MM.1S (cell line): Measurements from ENCODE around the gene FGF14.

Experiments used
- DNase-seq: peaks from one replicate; pipeline ENCODE4 v3.0.0-alpha.2; 2015
- H2AFZ ChIP-seq: fragments of 300-600 bp; sonication (generic); 2 replicates; pipeline ENCODE4 v1.6.0; 2016; ENCODE audit warnings: antibody characterized with exemption, low read length
- H3F3A ChIP-seq: fragments of 300-600 bp; sonication (generic); 2 replicates; pipeline ENCODE4 v1.6.1; 2016; ENCODE audit warnings: mild to moderate bottlenecking, antibody characterized with exemption, low read length, moderate library complexity, mixed read lengths; ENCODE audit not compliant: insufficient read depth
- H3K27ac ChIP-seq: fragments of 300-600 bp; sonication (generic); 2 replicates; pipeline ENCODE4 v1.5.1; 2016; ENCODE audit warnings: mild to moderate bottlenecking, low read length
- H3K27me3 ChIP-seq: fragments of 300-600 bp; sonication (generic); replicated peaks from 2 replicates; pipeline ENCODE4 v1.6.0; 2016; ENCODE audit warnings: low read length; ENCODE audit not compliant: insufficient read depth
- H3K36me3 ChIP-seq: fragments of 300-600 bp; sonication (generic); replicated peaks from 2 replicates; pipeline ENCODE4 v1.6.1; 2016; ENCODE audit warnings: mild to moderate bottlenecking, low read length, mixed read lengths; ENCODE audit not compliant: insufficient read depth
- H3K4me1 ChIP-seq: fragments of 300-600 bp; sonication (generic); 2 replicates; pipeline ENCODE4 v1.6.1; 2016; ENCODE audit warnings: low read length, mixed read lengths
- H3K4me2 ChIP-seq: fragments of 300-600 bp; sonication (generic); 2 replicates; pipeline ENCODE4 v1.6.0; 2016; ENCODE audit warnings: low read depth, low read length
- H3K4me3 ChIP-seq: fragments of 300-600 bp; sonication (generic); 2 replicates; pipeline ENCODE4 v1.5.1; 2016; ENCODE audit warnings: low read length, mixed read lengths
- H3K79me2 ChIP-seq: fragments of 300-600 bp; sonication (generic); 2 replicates; pipeline ENCODE4 v1.6.1; 2016; ENCODE audit warnings: mixed run types, low read length, mixed read lengths
- H3K9ac ChIP-seq: fragments of 300-600 bp; sonication (generic); 2 replicates; pipeline ENCODE4 v1.6.1; 2016; ENCODE audit warnings: low read length, mixed read lengths
- H3K9me2 ChIP-seq: fragments of 300-600 bp; sonication (generic); replicated peaks from 2 replicates; pipeline ENCODE4 v1.6.1; 2016; ENCODE audit warnings: mild to moderate bottlenecking, low read length, mixed read lengths; ENCODE audit not compliant: insufficient read depth
- H3K9me3 ChIP-seq: fragments of 300-600 bp; sonication (generic); replicated peaks from 2 replicates; pipeline ENCODE4 v1.6.1; 2016; ENCODE audit warnings: mild to moderate bottlenecking, low read length, mixed read lengths; ENCODE audit not compliant: insufficient read depth
- H4K20me1 ChIP-seq: fragments of 300-600 bp; sonication (generic); 2 replicates; pipeline ENCODE4 v1.6.1; 2016; ENCODE audit warnings: mild to moderate bottlenecking, low read length, moderate library complexity, mixed read lengths; ENCODE audit not compliant: insufficient read depth
- EZH2 ChIP-seq: fragments of 300-600 bp; sonication (generic); optimal IDR thresholded peaks from 2 replicates; pipeline ENCODE3; 2017; ENCODE audit warnings: low read depth, mild to moderate bottlenecking, antibody characterized with exemption, low read length, mixed read lengths
- EZH2phosphoT487 ChIP-seq: fragments of 300-600 bp; sonication (generic); IDR thresholded peaks from 2 replicates; pipeline ENCODE4 v1.6.1; 2018; ENCODE audit warnings: antibody characterized with exemption, low read length
- TF ChIP-seq, protein P1 (sequence below): fragments of 300-600 bp; sonication (generic); IDR thresholded peaks from 2 replicates; pipeline ENCODE4 v1.5.1; 2016; ENCODE audit warnings: antibody characterized with exemption, low read length, mixed read lengths

Gene FGF14

DNA sequence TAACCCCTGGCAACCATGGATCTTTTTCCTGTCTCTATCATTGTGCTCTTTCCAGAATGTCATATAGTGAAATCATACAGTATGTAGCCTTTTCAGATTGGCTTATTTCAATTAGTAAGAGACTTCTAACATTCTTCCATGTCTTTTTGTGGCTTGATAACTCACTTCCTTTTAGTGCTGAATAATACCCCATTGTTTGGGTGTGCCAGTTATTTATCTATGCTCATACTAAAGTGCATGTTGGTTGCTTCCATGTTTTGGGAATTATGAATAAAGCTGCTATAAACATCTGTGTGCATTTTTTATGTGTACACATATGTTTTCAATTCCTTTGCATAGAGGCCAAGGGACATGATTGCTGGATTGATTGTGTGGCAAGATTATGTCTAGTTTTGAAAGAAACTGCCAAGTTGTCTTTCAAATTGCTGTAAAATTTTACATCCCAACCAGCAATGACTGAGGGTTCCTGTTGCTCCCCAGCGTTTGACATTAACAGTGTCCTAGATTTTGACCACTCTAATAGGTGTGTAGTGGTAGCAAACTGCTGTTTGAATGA lies 590.5 kb downstream of the FGF14 start:
- H3K4me1 ChIP-seq, result no peaks in the 10 kb centered on the region
- no peaks in the 10 kb centered on the region for H3K79me2 ChIP-seq
- H3K27ac ChIP-seq, result no peak overlapping the region
- H3K9me3 ChIP-seq, result no peaks in the 10 kb centered on the region
- H2AFZ ChIP-seq, result no peak overlapping the region
- DNase-seq, result no peak
- H3K4me3 ChIP-seq, result no peak overlapping the region
- no peaks in the 10 kb centered on the region for H3K9me2 ChIP-seq
- H3K27me3 ChIP-seq, result no peaks in the 10 kb centered on the region
- no peaks in the 10 kb centered on the region for H3F3A ChIP-seq
- H4K20me1 ChIP-seq, result no peaks in the 10 kb centered on the region
- TF ChIP-seq EZH2phosphoT487, result no peak
- TF ChIP-seq, protein P1, sequence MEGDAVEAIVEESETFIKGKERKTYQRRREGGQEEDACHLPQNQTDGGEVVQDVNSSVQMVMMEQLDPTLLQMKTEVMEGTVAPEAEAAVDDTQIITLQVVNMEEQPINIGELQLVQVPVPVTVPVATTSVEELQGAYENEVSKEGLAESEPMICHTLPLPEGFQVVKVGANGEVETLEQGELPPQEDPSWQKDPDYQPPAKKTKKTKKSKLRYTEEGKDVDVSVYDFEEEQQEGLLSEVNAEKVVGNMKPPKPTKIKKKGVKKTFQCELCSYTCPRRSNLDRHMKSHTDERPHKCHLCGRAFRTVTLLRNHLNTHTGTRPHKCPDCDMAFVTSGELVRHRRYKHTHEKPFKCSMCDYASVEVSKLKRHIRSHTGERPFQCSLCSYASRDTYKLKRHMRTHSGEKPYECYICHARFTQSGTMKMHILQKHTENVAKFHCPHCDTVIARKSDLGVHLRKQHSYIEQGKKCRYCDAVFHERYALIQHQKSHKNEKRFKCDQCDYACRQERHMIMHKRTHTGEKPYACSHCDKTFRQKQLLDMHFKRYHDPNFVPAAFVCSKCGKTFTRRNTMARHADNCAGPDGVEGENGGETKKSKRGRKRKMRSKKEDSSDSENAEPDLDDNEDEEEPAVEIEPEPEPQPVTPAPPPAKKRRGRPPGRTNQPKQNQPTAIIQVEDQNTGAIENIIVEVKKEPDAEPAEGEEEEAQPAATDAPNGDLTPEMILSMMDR, result no peak
- no peak for TF ChIP-seq EZH2
- H3K9ac ChIP-seq, result no peak overlapping the region
- H3K36me3 ChIP-seq, result no peaks in the 10 kb centered on the region
- H3K4me2 ChIP-seq, result no peak overlapping the region

DNA sequence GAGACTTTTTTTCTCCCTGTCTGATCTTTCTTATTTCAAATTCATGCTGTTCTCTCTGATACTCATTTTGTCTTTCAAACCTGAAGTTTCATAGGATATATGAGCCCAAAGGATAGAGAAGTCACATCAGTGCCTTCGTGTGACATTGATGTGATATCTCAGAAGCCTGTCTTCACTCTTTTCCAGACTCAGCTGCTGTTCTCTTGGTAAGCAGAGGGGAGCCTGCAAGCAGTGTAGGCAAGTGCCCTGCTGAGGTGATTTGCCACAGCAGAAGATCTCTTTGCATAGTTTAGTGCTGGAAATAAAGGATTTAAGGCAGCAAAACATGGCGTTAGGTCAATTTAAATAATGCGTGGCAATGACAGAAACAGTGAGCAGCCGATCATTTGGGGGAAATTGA lies 602.7 kb downstream of the FGF14 start:
- Histone ChIP-seq H3K9me3 (no peaks in the 10 kb centered on the region), H4K20me1 (no peaks in the 10 kb centered on the region), H3K4me3 (no peak overlapping the region), H3K36me3 (no peaks in the 10 kb centered on the region), H3F3A (no peaks in the 10 kb centered on the region), H3K4me1 (no peaks in the 10 kb centered on the region), H3K27ac (no peak overlapping the region), H3K4me2 (no peak overlapping the region), H3K79me2 (no peaks in the 10 kb centered on the region), H2AFZ (no peak overlapping the region), H3K9me2 (no peaks in the 10 kb centered on the region), H3K27me3 (no peaks in the 10 kb centered on the region), H3K9ac (no peak overlapping the region)
- no peak for DNase-seq
- no peak for TF ChIP-seq EZH2phosphoT487
- TF ChIP-seq, protein P1, result no peak
- TF ChIP-seq EZH2, result no peak

DNA sequence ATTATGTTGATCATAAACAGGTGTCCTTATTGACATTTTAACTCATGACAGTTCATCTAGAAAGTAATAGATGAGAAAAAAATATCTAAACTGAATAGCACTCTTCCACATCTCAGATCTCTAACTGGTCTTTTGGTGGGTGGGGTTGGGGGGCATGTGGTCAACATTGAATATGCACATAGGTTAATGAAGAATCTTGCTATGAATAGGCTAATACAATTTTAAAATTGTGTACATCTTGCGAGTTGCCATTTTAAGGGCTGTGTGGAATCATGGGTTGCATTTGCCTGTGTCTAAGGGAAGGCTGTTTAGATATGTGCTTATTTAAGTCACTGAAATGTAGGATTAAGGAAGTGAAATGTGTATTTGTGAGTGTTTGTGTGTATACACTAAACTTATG lies 603.4 kb downstream of the FGF14 start:
- no peak for TF ChIP-seq EZH2
- no peak for TF ChIP-seq EZH2phosphoT487
- TF ChIP-seq, protein P1, result no peak
- Histone ChIP-seq H3K27me3 (no peaks in the 10 kb centered on the region), H3K4me3 (no peak overlapping the region), H3K9me3 (no peaks in the 10 kb centered on the region), H3K9me2 (no peaks in the 10 kb centered on the region), H3K4me2 (no peak overlapping the region), H3K4me1 (no peaks in the 10 kb centered on the region), H2AFZ (no peak overlapping the region), H3K9ac (no peak overlapping the region), H3K79me2 (no peaks in the 10 kb centered on the region), H3K36me3 (no peaks in the 10 kb centered on the region), H3F3A (no peaks in the 10 kb centered on the region), H4K20me1 (no peaks in the 10 kb centered on the region), H3K27ac (no peak overlapping the region)
- DNase-seq, result no peak
